GM23338 (cell line): Measurements from ENCODE around the gene MICAL3. TPM values are rescaled to one million over a fixed set of nuclear protein-coding genes. Genes with fewer than 3 reads are reported as not detected.

Experiments
- ATAC-seq: fragments of 200-7000 bp; cut with Tn5 transposase; 3 replicates; pipeline ENCODE4 v1.9.1; 2020
- DNase-seq: peaks from one replicate; pipeline ENCODE4 v3.0.0-alpha.2; 2015; ENCODE audit warnings: low spot score
- H2AFZ ChIP-seq: fragments of 200-600 bp; sonication (generic); 2 replicates; pipeline ENCODE4 v1.8.0; 2016; ENCODE audit warnings: antibody characterized with exemption, mild to moderate bottlenecking, moderate library complexity
- H3F3A ChIP-seq: fragments of 200-600 bp; sonication (generic); replicated peaks from 2 replicates; pipeline ENCODE4 v1.8.0; 2017; ENCODE audit warnings: antibody characterized with exemption, mixed run types, low read depth
- H3K27ac ChIP-seq: fragments of 200-600 bp; sonication (generic); 2 replicates; pipeline ENCODE4 v1.6.1; 2016; ENCODE audit warnings: low read depth
- H3K27me3 ChIP-seq: fragments of 200-600 bp; sonication (generic); 2 replicates; pipeline ENCODE4 v1.8.0; 2016; ENCODE audit warnings: mild to moderate bottlenecking, mixed run types, moderate library complexity; ENCODE audit not compliant: insufficient read depth
- H3K36me3 ChIP-seq: fragments of 200-600 bp; sonication (generic); 2 replicates; pipeline ENCODE4 v1.8.0; 2016; ENCODE audit warnings: mild to moderate bottlenecking; ENCODE audit not compliant: insufficient read depth
- H3K4me1 ChIP-seq: fragments of 200-600 bp; sonication (generic); 2 replicates; pipeline ENCODE4 v1.8.0; 2016; ENCODE audit warnings: mild to moderate bottlenecking, moderate library complexity; ENCODE audit not compliant: insufficient read depth
- H3K4me2 ChIP-seq: fragments of 200-600 bp; sonication (generic); 2 replicates; pipeline ENCODE4 v1.7.1; 2017; ENCODE audit warnings: mixed run types
- H3K4me3 ChIP-seq: fragments of 200-600 bp; sonication (generic); 2 replicates; pipeline ENCODE4 v1.6.1; 2016; ENCODE audit warnings: mixed run types
- H3K79me2 ChIP-seq: fragments of 200-600 bp; sonication (generic); replicated peaks from 2 replicates; pipeline ENCODE4 v1.8.0; 2017; ENCODE audit warnings: mild to moderate bottlenecking; ENCODE audit not compliant: insufficient read depth
- H3K9me2 ChIP-seq: fragments of 200-600 bp; sonication (generic); 2 replicates; pipeline ENCODE4 v1.8.0; 2017; ENCODE audit not compliant: insufficient read depth
- H4K20me1 ChIP-seq: fragments of 200-600 bp; sonication (generic); replicated peaks from 2 replicates; pipeline ENCODE4 v1.8.0; 2017; ENCODE audit warnings: mild to moderate bottlenecking; ENCODE audit not compliant: insufficient read depth
- H3K27ac Mint-ChIP-seq: 2 replicates; pipeline ENCODE4 v1.8.0; 2020; ENCODE audit warnings: inconsistent platforms, mild to moderate bottlenecking, moderate library complexity, mixed read lengths
- H3K27me3 Mint-ChIP-seq: 3 replicates; pipeline ENCODE4 v1.8.0; 2022; ENCODE audit warnings: low read depth, mild to moderate bottlenecking, moderate library complexity, mixed read lengths, inconsistent platforms; ENCODE audit not compliant: insufficient read depth, poor library complexity
- H3K36me3 Mint-ChIP-seq: 3 replicates; pipeline ENCODE4 v1.8.0; 2021; ENCODE audit warnings: low read depth, mild to moderate bottlenecking, inconsistent platforms, moderate library complexity, mixed read lengths
- H3K4me1 Mint-ChIP-seq: 3 replicates; pipeline ENCODE4 v1.8.0; 2020; ENCODE audit warnings: mild to moderate bottlenecking, inconsistent platforms, mixed read lengths
- H3K4me3 Mint-ChIP-seq: 3 replicates; pipeline ENCODE4 v1.8.0; 2021; ENCODE audit warnings: moderate library complexity, mild to moderate bottlenecking, inconsistent platforms, mixed read lengths
- H3K9me3 Mint-ChIP-seq: 3 replicates; pipeline ENCODE4 v1.8.0; 2020; ENCODE audit warnings: moderate library complexity, mild to moderate bottlenecking, inconsistent platforms, mixed read lengths
- CREB1 ChIP-seq: fragments of 250-450 bp; sonication (Bioruptor Pico); IDR thresholded peaks from 2 replicates; pipeline ENCODE4 v1.5.0; 2020; ENCODE audit warnings: low read depth, mild to moderate bottlenecking, moderate library complexity
- ETS1 ChIP-seq: IDR thresholded peaks from 2 replicates; pipeline ENCODE4 v1.6.1; 2016; ENCODE audit warnings: antibody characterized with exemption
- EZH2 ChIP-seq: fragments of 200-600 bp; sonication (generic); IDR thresholded peaks from one replicate; pipeline ENCODE4 v1.8.0; 2017; ENCODE audit warnings: antibody characterized with exemption, mild to moderate bottlenecking, low read depth; ENCODE audit not compliant: unreplicated experiment
- EZH2phosphoT487 ChIP-seq: fragments of 200-600 bp; sonication (generic); IDR thresholded peaks from one replicate; pipeline ENCODE4 v1.8.1; 2018; ENCODE audit warnings: antibody characterized with exemption; ENCODE audit not compliant: unreplicated experiment
- JUNB ChIP-seq: IDR thresholded peaks from one replicate; pipeline ENCODE4 v1.6.1; 2016; ENCODE audit warnings: antibody characterized with exemption; ENCODE audit not compliant: unreplicated experiment
- NANOG ChIP-seq: IDR thresholded peaks from 2 replicates; pipeline ENCODE4 v1.6.1; 2016; ENCODE audit warnings: antibody characterized with exemption, borderline replicate concordance
- POLR2AphosphoS5 ChIP-seq: IDR thresholded peaks from 2 replicates; pipeline ENCODE4 v1.6.1; 2016; ENCODE audit warnings: antibody characterized with exemption, low read depth
- REST ChIP-seq: IDR thresholded peaks from one replicate; pipeline ENCODE4 v1.6.1; 2018; ENCODE audit warnings: antibody characterized with exemption; ENCODE audit not compliant: unreplicated experiment
- STAT1 ChIP-seq: IDR thresholded peaks from one replicate; pipeline ENCODE4 v1.6.1; 2016; ENCODE audit warnings: antibody characterized with exemption; ENCODE audit not compliant: unreplicated experiment
- ZNF114 ChIP-seq: fragments of 250-450 bp; sonication (Bioruptor Pico); IDR thresholded peaks from 2 replicates; pipeline ENCODE4 v1.5.0; 2020; ENCODE audit warnings: mild to moderate bottlenecking, moderate library complexity
- ZNF331 ChIP-seq: fragments of 250-450 bp; sonication (Bioruptor Pico); IDR thresholded peaks from 2 replicates; pipeline ENCODE4 v1.5.0; 2020; ENCODE audit warnings: low read depth, mild to moderate bottlenecking, moderate library complexity
- polyA plus RNA-seq: library from polyadenylated mRNA; unstranded; fragments of >200 nt; fragmentation: Nextera tagmentation; extraction: Ambion mirVana; gene quantifications from 2 replicates; pipeline ENCODE4 v1.2.1, GENCODE V29; 2016
- total RNA-seq: library from RNA; depleted of rRNA; stranded (reverse); fragments of >200 nt; shearing (Covaris generic); gene quantifications from 2 replicates; pipeline ENCODE4 v1.2.3, GENCODE V29; 2014
- TF ChIP-seq, protein P1 (sequence below): fragments of 250-450 bp; sonication (Bioruptor Pico); IDR thresholded peaks from 2 replicates; pipeline ENCODE4 v1.5.0; 2020; ENCODE audit warnings: mild to moderate bottlenecking, moderate library complexity
- TF ChIP-seq, protein P2 (sequence below), 2 experiments: fragments of 200-600 bp in 1 of 2; sonication (generic) in 1 of 2; conservative IDR thresholded peaks; 2 replicates each; pipeline versions ENCODE4 v1.5.1 to v1.6.1; 2016 to 2017; ENCODE audit warnings: antibody characterized with exemption in 2 of 2, low read depth in 2 of 2, mild to moderate bottlenecking in 2 of 2, moderate library complexity in 1 of 2

MICAL3 gene
- total and polyA plus RNA-seq, 2 experiments from 2014 or later, result 10.1 to 33.9 TPM

DNA sequence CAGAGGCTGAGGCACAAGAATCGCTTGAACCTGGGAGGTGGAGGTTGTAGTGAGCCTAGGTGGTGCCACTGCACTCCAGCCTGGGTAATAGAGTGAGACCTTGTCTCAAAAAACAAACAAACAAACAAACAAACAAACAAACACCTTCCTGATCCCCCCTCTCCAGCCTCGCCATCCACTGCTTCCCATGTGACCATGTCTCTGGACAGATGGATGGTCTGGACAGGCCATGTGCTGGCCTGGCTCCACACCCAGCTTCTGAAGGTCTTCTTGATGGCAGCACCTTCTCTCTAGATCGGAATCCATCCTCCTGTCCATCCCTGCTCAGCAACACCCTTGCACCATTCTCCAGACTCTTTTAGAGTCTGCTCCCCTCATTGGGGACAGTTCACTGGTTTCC lies 42.8 kb upstream of the MICAL3 start:
- Histone ChIP-seq H3F3A (no peaks in the 10 kb centered on the region), H3K27me3 (no peaks in the 10 kb centered on the region), H2AFZ (no peak overlapping the region), H4K20me1 (no peaks in the 10 kb centered on the region), H3K4me3 (no peak overlapping the region), H3K4me2 (no peak overlapping the region), H3K36me3 (no peaks in the 10 kb centered on the region), H3K9me2 (no peaks in the 10 kb centered on the region), H3K27ac (no peak overlapping the region), H3K4me1 (no peaks in the 10 kb centered on the region), H3K79me2 (no peaks in the 10 kb centered on the region)
- no peaks in the 10 kb centered on the region for H3K36me3 Mint-ChIP-seq
- ATAC-seq (no peak), DNase-seq (no peak)
- peaks cover 5% of the 10 kb centered on the region; the same call in 2 of the 3 replicates for H3K4me1 Mint-ChIP-seq
- H3K9me3 Mint-ChIP-seq, result no peaks in the 10 kb centered on the region
- no peak overlapping the region for H3K4me3 Mint-ChIP-seq
- no peak for TF ChIP-seq ETS1
- no peak for TF ChIP-seq NANOG
- TF ChIP-seq EZH2, result no peak
- no peak for TF ChIP-seq EZH2phosphoT487
- no peak for TF ChIP-seq ZNF114
- TF ChIP-seq, protein P1, sequence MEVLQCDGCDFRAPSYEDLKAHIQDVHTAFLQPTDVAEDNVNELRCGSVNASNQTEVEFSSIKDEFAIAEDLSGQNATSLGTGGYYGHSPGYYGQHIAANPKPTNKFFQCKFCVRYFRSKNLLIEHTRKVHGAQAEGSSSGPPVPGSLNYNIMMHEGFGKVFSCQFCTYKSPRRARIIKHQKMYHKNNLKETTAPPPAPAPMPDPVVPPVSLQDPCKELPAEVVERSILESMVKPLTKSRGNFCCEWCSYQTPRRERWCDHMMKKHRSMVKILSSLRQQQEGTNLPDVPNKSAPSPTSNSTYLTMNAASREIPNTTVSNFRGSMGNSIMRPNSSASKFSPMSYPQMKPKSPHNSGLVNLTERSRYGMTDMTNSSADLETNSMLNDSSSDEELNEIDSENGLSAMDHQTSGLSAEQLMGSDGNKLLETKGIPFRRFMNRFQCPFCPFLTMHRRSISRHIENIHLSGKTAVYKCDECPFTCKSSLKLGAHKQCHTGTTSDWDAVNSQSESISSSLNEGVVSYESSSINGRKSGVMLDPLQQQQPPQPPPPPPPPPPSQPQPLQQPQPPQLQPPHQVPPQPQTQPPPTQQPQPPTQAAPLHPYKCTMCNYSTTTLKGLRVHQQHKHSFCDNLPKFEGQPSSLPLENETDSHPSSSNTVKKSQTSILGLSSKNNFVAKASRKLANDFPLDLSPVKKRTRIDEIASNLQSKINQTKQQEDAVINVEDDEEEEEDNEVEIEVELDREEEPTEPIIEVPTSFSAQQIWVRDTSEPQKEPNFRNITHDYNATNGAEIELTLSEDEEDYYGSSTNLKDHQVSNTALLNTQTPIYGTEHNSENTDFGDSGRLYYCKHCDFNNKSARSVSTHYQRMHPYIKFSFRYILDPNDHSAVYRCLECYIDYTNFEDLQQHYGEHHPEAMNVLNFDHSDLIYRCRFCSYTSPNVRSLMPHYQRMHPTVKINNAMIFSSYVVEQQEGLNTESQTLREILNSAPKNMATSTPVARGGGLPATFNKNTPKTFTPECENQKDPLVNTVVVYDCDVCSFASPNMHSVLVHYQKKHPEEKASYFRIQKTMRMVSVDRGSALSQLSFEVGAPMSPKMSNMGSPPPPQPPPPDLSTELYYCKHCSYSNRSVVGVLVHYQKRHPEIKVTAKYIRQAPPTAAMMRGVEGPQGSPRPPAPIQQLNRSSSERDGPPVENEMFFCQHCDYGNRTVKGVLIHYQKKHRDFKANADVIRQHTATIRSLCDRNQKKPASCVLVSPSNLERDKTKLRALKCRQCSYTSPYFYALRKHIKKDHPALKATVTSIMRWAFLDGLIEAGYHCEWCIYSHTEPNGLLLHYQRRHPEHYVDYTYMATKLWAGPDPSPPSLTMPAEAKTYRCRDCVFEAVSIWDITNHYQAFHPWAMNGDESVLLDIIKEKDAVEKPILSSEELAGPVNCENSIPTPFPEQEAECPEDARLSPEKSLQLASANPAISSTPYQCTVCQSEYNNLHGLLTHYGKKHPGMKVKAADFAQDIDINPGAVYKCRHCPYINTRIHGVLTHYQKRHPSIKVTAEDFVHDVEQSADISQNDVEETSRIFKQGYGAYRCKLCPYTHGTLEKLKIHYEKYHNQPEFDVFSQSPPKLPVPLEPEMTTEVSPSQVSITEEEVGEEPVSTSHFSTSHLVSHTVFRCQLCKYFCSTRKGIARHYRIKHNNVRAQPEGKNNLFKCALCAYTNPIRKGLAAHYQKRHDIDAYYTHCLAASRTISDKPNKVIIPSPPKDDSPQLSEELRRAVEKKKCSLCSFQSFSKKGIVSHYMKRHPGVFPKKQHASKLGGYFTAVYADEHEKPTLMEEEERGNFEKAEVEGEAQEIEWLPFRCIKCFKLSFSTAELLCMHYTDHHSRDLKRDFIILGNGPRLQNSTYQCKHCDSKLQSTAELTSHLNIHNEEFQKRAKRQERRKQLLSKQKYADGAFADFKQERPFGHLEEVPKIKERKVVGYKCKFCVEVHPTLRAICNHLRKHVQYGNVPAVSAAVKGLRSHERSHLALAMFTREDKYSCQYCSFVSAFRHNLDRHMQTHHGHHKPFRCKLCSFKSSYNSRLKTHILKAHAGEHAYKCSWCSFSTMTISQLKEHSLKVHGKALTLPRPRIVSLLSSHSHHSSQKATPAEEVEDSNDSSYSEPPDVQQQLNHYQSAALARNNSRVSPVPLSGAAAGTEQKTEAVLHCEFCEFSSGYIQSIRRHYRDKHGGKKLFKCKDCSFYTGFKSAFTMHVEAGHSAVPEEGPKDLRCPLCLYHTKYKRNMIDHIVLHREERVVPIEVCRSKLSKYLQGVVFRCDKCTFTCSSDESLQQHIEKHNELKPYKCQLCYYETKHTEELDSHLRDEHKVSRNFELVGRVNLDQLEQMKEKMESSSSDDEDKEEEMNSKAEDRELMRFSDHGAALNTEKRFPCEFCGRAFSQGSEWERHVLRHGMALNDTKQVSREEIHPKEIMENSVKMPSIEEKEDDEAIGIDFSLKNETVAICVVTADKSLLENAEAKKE (CRISPR knock-in tag), result no peak
- TF ChIP-seq JUNB, result no peak
- TF ChIP-seq CREB1, result no peak
- TF ChIP-seq REST, result no peak
- no peak for TF ChIP-seq POLR2AphosphoS5
- TF ChIP-seq ZNF331 (CRISPR knock-in tag), result no peak
- TF ChIP-seq, protein P2, sequence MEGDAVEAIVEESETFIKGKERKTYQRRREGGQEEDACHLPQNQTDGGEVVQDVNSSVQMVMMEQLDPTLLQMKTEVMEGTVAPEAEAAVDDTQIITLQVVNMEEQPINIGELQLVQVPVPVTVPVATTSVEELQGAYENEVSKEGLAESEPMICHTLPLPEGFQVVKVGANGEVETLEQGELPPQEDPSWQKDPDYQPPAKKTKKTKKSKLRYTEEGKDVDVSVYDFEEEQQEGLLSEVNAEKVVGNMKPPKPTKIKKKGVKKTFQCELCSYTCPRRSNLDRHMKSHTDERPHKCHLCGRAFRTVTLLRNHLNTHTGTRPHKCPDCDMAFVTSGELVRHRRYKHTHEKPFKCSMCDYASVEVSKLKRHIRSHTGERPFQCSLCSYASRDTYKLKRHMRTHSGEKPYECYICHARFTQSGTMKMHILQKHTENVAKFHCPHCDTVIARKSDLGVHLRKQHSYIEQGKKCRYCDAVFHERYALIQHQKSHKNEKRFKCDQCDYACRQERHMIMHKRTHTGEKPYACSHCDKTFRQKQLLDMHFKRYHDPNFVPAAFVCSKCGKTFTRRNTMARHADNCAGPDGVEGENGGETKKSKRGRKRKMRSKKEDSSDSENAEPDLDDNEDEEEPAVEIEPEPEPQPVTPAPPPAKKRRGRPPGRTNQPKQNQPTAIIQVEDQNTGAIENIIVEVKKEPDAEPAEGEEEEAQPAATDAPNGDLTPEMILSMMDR (conservative IDR thresholded peaks at IDR 0.05; ENCODE audit: low read depth in 2 of 2), result no peak
- no peak for TF ChIP-seq STAT1
- peaks cover 6% of the 10 kb centered on the region for H3K27me3 Mint-ChIP-seq
- no peak overlapping the region for H3K27ac Mint-ChIP-seq
